Measurements from ENCODE around the gene CNOT8. TPM values are rescaled to one million over a fixed set of nuclear protein-coding genes. Genes with fewer than 3 reads are reported as not detected.

CNOT8 gene
- 10 to 100 TPM; 73.2 to 83.7 TPM for total RNA-seq
- 10 to 100 TPM; 60.9 to 65.7 TPM for polyA plus RNA-seq (ENCODE audit: insufficient read length in 2 of 2)
- long read RNA-seq, donor 1, transcript CNOT8-201 (7 exons, 2,528 nt) = major isoform, 9 of 18 reads
- long read RNA-seq, donor 1, transcript CNOT8-210 (6 exons, 945 nt) = minor isoform, 6 of 18 reads
- long read RNA-seq, donor 1, partial matches to known transcripts = 0 of 18 reads
- long read RNA-seq, donor 1, other reads (novel, unspliced or antisense) = 0 of 18 reads
- long read RNA-seq, donor 2, partial matches to known transcripts = 0 of 4 reads
- long read RNA-seq, donor 2, other reads (novel, unspliced or antisense) = 0 of 4 reads
- long read RNA-seq, donor 3, transcript CNOT8-201 (7 exons, 2,528 nt) = major isoform, 7 of 11 reads
- long read RNA-seq, donor 3, partial matches to known transcripts = 0 of 11 reads
- long read RNA-seq, donor 3, other reads (novel, unspliced or antisense) = 0 of 11 reads
- long read RNA-seq, donor 4, transcript CNOT8-210 (6 exons, 945 nt) = minor isoform, 5 of 32 reads
- long read RNA-seq, donor 4, transcript CNOT8-201 (7 exons, 2,528 nt) = major isoform, 11 of 32 reads
- long read RNA-seq, donor 4, transcript CNOT8-202 (7 exons, 2,604 nt) = minor isoform, 6 of 32 reads
- long read RNA-seq, donor 4, partial matches to known transcripts = 9 of 32 reads
- long read RNA-seq, donor 4, other reads (novel, unspliced or antisense) = 0 of 32 reads

DNA sequence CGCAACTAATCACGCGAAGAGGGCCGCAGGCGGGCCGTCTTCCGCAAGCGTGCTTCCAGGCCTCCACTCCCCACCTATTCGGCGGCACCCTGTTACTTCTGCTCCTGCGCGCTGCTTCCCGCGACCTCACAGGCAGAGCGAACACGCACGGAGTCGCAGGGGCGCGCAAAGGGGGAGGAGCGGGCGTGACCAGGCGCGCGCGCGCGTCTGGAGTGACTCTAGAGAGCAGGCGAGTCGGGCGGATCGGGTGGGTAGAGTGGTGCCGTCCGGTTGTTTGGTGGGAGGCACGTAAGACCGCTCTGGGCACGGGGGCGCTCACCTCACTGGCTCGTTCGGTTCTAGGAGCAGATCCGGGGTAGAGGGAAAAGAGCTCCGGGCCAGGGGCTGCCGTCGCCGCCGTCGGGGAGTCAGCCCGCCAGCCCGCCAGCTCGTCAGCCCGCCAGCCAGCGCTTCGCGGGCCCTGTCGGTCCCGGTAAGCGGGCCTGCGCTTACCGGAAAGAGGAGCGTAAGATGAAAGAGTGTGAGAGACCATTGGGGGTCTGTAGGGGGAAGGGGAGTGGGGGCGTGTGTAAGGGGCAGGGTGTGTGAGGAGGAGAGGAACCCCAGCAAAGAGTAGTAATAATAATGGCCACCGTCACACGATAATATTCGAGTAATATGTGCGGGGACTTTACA lies at the start of gene CNOT8:
Gene CNOT8 (plus strand): TSS at position 331 of the 675 bp plus-strand sequence. CDS start 4,652 bp downstream, outside the sequence.
- Histone ChIP-seq H3K27ac (ENCODE audit: low read depth, low read length) (peak within 1 kb of the TSS; percentile 100), H3K9me3 (ENCODE audit: control insufficient read depth, insufficient read depth, low read length) (no peaks in the 10 kb centered on the region), H3K4me3 (ENCODE audit: low read depth, low read length) (peak within 1 kb of the TSS; percentile 84), H3K36me3 (ENCODE audit: control insufficient read depth, insufficient read depth, low read length) (peaks cover 6% of the 10 kb centered on the region), H3K4me1 (ENCODE audit: control insufficient read depth, insufficient read depth, low read length) (peaks cover 18% of the 10 kb centered on the region), H3K27me3 (ENCODE audit: control insufficient read depth, insufficient read depth, low read length) (no peaks in the 10 kb centered on the region)
- DNase-seq (ENCODE audit: low read depth in 4 of 6, low spot score in 6 of 6) = peak; percentile 93 to 99 (median 98)
- WGBS (ENCODE audit: insufficient coverage) = 0% methylated on average over 57 of the region's 65 CpGs

DNA sequence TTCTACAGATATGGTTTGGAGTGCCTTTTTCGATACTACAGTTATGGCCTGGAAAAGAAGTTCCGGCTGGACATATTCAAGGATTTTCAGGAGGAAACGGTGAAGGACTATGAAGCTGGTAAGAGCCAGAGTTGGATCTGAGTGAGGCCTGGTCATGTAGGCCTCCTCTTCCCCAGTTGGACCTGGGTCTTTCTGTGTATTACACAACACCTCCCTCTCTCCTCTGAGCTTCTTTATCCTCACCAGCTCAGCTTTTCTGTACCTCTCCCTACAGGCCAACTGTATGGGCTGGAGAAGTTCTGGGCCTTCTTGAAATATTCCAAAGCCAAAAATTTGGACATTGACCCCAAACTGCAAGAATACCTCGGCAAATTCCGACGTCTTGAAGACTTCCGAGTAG lies 47.2 kb upstream of the CNOT8 start:
- H3K4me3 ChIP-seq (ENCODE audit: low read depth, low read length) = no peak overlapping the region
- no peaks in the 10 kb centered on the region for H3K27me3 ChIP-seq (ENCODE audit: control insufficient read depth, insufficient read depth, low read length)
- H3K4me1 ChIP-seq (ENCODE audit: control insufficient read depth, insufficient read depth, low read length) = no peaks in the 10 kb centered on the region
- H3K36me3 ChIP-seq (ENCODE audit: control insufficient read depth, insufficient read depth, low read length) = peaks cover 60% of the 10 kb centered on the region
- no peak for DNase-seq (ENCODE audit: low read depth in 4 of 6, low spot score in 6 of 6)
- no peak overlapping the region for H3K27ac ChIP-seq (ENCODE audit: low read depth, low read length)
- WGBS (ENCODE audit: insufficient coverage) = 100% methylated on average over 1 of the region's 7 CpGs
- H3K9me3 ChIP-seq (ENCODE audit: control insufficient read depth, insufficient read depth, low read length) = no peaks in the 10 kb centered on the region

- H3K36me3 ChIP-seq (ENCODE audit: control insufficient read depth, insufficient read depth, low read length) = peaks cover 65% of the 10 kb centered on the region
- H3K27ac ChIP-seq (ENCODE audit: low read depth, low read length) = no peak overlapping the region
- DNase-seq (ENCODE audit: low read depth in 4 of 6, low spot score in 6 of 6) = peak in 5 of 6 donors; percentile 4 to 72 (median 28)
Measured at GRCh38 chr5:154811653-154812465, 46.6 kb upstream of the CNOT8 start.

DNA sequence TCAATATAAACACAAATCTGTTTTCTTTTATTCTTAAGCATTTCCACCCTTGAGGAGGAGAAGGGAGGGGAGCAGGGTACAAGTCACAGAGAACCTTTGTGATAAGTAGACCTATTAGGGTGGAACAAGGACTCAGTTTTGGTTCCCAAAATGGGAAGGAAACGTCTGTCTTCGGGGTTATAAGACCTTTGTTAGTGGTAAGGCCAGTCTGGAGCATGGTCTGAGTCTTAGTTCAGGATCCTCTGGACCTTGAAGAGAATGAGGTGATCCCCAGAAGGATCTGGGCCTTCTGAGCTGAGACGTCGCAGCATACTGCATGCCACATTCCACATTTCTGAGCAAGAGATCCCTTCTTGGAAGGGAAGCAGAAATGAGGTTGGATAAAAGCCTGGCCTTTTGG lies 45.3 kb upstream of the CNOT8 start:
- Histone ChIP-seq H3K4me1 (ENCODE audit: control insufficient read depth, insufficient read depth, low read length) (no peaks in the 10 kb centered on the region), H3K36me3 (ENCODE audit: control insufficient read depth, insufficient read depth, low read length) (peaks cover 68% of the 10 kb centered on the region), H3K27me3 (ENCODE audit: control insufficient read depth, insufficient read depth, low read length) (no peaks in the 10 kb centered on the region), H3K9me3 (ENCODE audit: control insufficient read depth, insufficient read depth, low read length) (no peaks in the 10 kb centered on the region), H3K27ac (ENCODE audit: low read depth, low read length) (no peak overlapping the region), H3K4me3 (ENCODE audit: low read depth, low read length) (no peak overlapping the region)
- WGBS (ENCODE audit: insufficient coverage) = 87% methylated on average over 2 of the region's 4 CpGs
- DNase-seq (ENCODE audit: low read depth in 4 of 6, low spot score in 6 of 6) = no peak

More at GRCh38 chr5:154811653-154812465, 46.6 kb upstream of the CNOT8 start:
- Histone ChIP-seq H3K4me1 (ENCODE audit: control insufficient read depth, insufficient read depth, low read length) (no peaks in the 10 kb centered on the region), H3K9me3 (ENCODE audit: control insufficient read depth, insufficient read depth, low read length) (no peaks in the 10 kb centered on the region), H3K27me3 (ENCODE audit: control insufficient read depth, insufficient read depth, low read length) (no peaks in the 10 kb centered on the region), H3K4me3 (ENCODE audit: low read depth, low read length) (no peak overlapping the region)
- 64% methylated on average over 2 of the region's 3 CpGs for WGBS (ENCODE audit: insufficient coverage)

DNA sequence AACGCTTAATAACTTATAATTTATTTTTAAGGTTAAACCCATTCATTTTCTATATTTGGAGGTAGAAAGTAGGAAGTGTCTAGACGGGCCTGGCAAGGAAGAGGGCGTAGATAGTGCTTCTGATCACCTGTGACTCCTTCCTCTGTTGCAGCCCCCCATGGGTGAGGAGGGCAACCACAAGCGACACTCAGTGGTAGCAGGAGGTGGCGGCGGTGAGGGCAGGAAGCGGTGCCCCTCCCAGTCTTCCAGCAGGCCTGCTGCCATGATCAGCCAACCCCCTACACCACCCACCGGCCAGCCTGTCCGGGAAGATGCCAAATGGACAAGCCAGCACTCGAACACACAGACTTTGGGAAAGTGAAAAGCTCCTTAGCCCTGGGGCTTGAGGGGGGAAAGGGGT lies 44.7 kb upstream of the CNOT8 start:
- H3K4me3 ChIP-seq (ENCODE audit: low read depth, low read length) = no peak overlapping the region
- peaks cover 62% of the 10 kb centered on the region for H3K36me3 ChIP-seq (ENCODE audit: control insufficient read depth, insufficient read depth, low read length)
- no peaks in the 10 kb centered on the region for H3K27me3 ChIP-seq (ENCODE audit: control insufficient read depth, insufficient read depth, low read length)
- H3K27ac ChIP-seq (ENCODE audit: low read depth, low read length) = no peak overlapping the region
- no peaks in the 10 kb centered on the region for H3K9me3 ChIP-seq (ENCODE audit: control insufficient read depth, insufficient read depth, low read length)
- 88% methylated on average over 6 of the region's 10 CpGs for WGBS (ENCODE audit: insufficient coverage)
- H3K4me1 ChIP-seq (ENCODE audit: control insufficient read depth, insufficient read depth, low read length) = no peaks in the 10 kb centered on the region
- DNase-seq (ENCODE audit: low read depth in 4 of 6, low spot score in 6 of 6) = no peak

GRCh38 chr5:154815025-154815424 lies 43.4 kb upstream of the CNOT8 start:
- 94% methylated on average over 11 of the region's 11 CpGs for WGBS (ENCODE audit: insufficient coverage)
- peaks cover 62% of the 10 kb centered on the region for H3K36me3 ChIP-seq (ENCODE audit: control insufficient read depth, insufficient read depth, low read length)
- no peak overlapping the region for H3K27ac ChIP-seq (ENCODE audit: low read depth, low read length)

GRCh38 chr5:154815684-154816247 lies 42.7 kb upstream of the CNOT8 start:
- H3K9me3 ChIP-seq (ENCODE audit: control insufficient read depth, insufficient read depth, low read length) = no peaks in the 10 kb centered on the region
- no peak overlapping the region for H3K27ac ChIP-seq (ENCODE audit: low read depth, low read length)
- peaks cover 64% of the 10 kb centered on the region for H3K36me3 ChIP-seq (ENCODE audit: control insufficient read depth, insufficient read depth, low read length)
- H3K4me1 ChIP-seq (ENCODE audit: control insufficient read depth, insufficient read depth, low read length) = no peaks in the 10 kb centered on the region
- DNase-seq (ENCODE audit: low read depth in 4 of 6, low spot score in 6 of 6) = no peak
- H3K4me3 ChIP-seq (ENCODE audit: low read depth, low read length) = no peak overlapping the region
- 98% methylated on average over 4 of the region's 5 CpGs for WGBS (ENCODE audit: insufficient coverage)
- H3K27me3 ChIP-seq (ENCODE audit: control insufficient read depth, insufficient read depth, low read length) = no peaks in the 10 kb centered on the region

More at GRCh38 chr5:154815025-154815424, 43.4 kb upstream of the CNOT8 start:
- H3K27me3 ChIP-seq (ENCODE audit: control insufficient read depth, insufficient read depth, low read length) = no peaks in the 10 kb centered on the region
- H3K9me3 ChIP-seq (ENCODE audit: control insufficient read depth, insufficient read depth, low read length) = no peaks in the 10 kb centered on the region
- DNase-seq (ENCODE audit: low read depth in 4 of 6, low spot score in 6 of 6) = no peak
- H3K4me3 ChIP-seq (ENCODE audit: low read depth, low read length) = no peak overlapping the region
- no peaks in the 10 kb centered on the region for H3K4me1 ChIP-seq (ENCODE audit: control insufficient read depth, insufficient read depth, low read length)

DNA sequence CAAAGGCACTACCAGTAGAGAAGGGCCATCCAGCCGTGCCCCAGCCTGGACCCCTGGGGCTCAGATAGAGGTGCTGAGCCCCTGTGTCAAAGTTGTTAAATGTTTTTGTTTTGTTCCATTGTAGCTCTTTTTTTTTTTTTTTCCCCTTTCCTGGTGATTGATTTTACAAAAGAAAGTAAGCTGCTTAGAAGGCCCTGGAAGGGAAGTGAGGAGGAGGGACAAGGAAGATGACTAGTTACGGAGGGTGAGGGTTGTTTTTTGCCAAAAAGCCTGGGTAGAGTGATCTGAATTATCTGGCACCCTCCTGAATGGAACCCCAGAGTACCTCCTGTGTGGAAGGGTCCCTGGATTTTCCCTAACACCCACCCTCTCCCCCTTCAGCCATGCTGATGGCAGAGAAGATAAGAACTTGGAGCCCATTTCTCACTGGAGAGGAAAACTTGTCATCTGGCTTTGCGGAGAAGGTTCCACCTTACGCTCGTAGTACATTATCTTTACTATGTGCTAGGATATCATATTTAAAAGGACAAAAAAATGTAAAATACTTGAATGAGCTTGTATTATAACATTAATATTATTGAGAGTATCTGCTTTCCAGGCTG lies 41.4 kb upstream of the CNOT8 start:
- no peaks in the 10 kb centered on the region for H3K27me3 ChIP-seq (ENCODE audit: control insufficient read depth, insufficient read depth, low read length)
- no peak overlapping the region for H3K27ac ChIP-seq (ENCODE audit: low read depth, low read length)
- H3K9me3 ChIP-seq (ENCODE audit: control insufficient read depth, insufficient read depth, low read length) = no peaks in the 10 kb centered on the region
- no CpG with 5 or more reads among the region's 5 CpGs for WGBS (ENCODE audit: insufficient coverage)
- H3K4me3 ChIP-seq (ENCODE audit: low read depth, low read length) = no peak overlapping the region
- no peaks in the 10 kb centered on the region for H3K4me1 ChIP-seq (ENCODE audit: control insufficient read depth, insufficient read depth, low read length)
- peaks cover 59% of the 10 kb centered on the region for H3K36me3 ChIP-seq (ENCODE audit: control insufficient read depth, insufficient read depth, low read length)
- DNase-seq (ENCODE audit: low read depth in 4 of 6, low spot score in 6 of 6) = no peak
